IPS DF 6.9 (cell line): ENCODE results near the gene ESRRG.

ENCODE experiments used
- DNase-seq: peaks from one replicate; pipeline ENCODE4 v3.0.0-alpha.2; 2013; ENCODE audit warnings: low read depth, low spot score
- H3K27ac ChIP-seq: one replicate; pipeline ENCODE4 v1.5.1; 2013; ENCODE audit warnings: low read length, control low read depth
- H3K27me3 ChIP-seq: 2 replicates; pipeline ENCODE4 v1.6.1; 2013; ENCODE audit warnings: mild to moderate bottlenecking, low read length; ENCODE audit not compliant: control insufficient read depth, insufficient read depth
- H3K36me3 ChIP-seq: 2 replicates; pipeline ENCODE4 v1.6.1; 2013; ENCODE audit warnings: low read length; ENCODE audit not compliant: control insufficient read depth, insufficient read depth
- H3K4me1 ChIP-seq: 2 replicates; pipeline ENCODE4 v1.6.1; 2013; ENCODE audit warnings: low read length; ENCODE audit not compliant: control insufficient read depth, insufficient read depth
- H3K4me3 ChIP-seq: 2 replicates; pipeline ENCODE4 v1.5.1; 2013; ENCODE audit warnings: mild to moderate bottlenecking, low read length
- H3K9me3 ChIP-seq: 2 replicates; pipeline ENCODE4 v1.6.1; 2013; ENCODE audit warnings: low read length, inconsistent platforms; ENCODE audit not compliant: control insufficient read depth, insufficient read depth
- WGBS: extraction: QIAGEN DNeasy Blood & Tissue Kit; methylation state at CpG from one replicate; pipeline ENCODE4 v1.1.7; 2013; ENCODE audit warnings: mixed read lengths, missing lambda C conversion rate; ENCODE audit not compliant: insufficient read length, insufficient coverage; 5-methylcytosine and 5-hydroxymethylcytosine counted together

The ESRRG gene

GRCh38 chr1:216723274-216723780 is at the start of gene ESRRG:
ESRRG (minus strand) TSS chr1:216723429; CDS start chr1:216723299, 130 bp downstream.
- Histone ChIP-seq H3K4me3 (peak within 1 kb of the TSS; percentile 51; the same call in 1 of the 2 replicates), H3K36me3 (no peaks in the 10 kb centered on the region), H3K27ac (no peak within 1 kb of the TSS), H3K27me3 (no peaks in the 10 kb centered on the region), H3K9me3 (no peaks in the 10 kb centered on the region), H3K4me1 (no peaks in the 10 kb centered on the region)
- peak; percentile 37 for DNase-seq
- no CpG with 5 or more reads among the region's 17 CpGs for WGBS

DNA sequence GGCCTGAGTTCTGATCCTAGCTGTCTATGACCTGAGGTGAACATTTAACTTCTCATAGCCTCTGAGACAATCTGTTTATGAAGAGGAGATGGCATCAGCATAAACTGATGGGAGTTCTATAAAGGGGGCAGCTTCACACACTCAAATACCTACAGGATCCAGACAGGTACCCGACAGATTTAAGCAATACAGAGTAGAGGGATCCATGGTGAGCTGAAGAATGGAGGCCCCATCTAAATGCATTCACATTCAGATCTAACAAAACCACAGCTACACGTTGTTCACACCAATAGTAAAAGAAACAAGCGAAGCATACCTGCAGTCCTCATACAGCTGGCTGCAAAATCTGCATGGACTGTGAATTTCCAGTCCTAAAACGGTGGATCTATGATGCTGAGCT is 48.7 kb upstream of the ESRRG start:
- peaks cover 3% of the 10 kb centered on the region; the same call in 1 of the 2 replicates for H3K4me1 ChIP-seq
- H3K27ac ChIP-seq, result no peak overlapping the region
- H3K27me3 ChIP-seq, result no peaks in the 10 kb centered on the region
- WGBS, result no CpG with 5 or more reads among the region's 4 CpGs
- H3K4me3 ChIP-seq, result no peak overlapping the region
- DNase-seq, result no peak
- H3K36me3 ChIP-seq, result no peaks in the 10 kb centered on the region
- H3K9me3 ChIP-seq, result no peaks in the 10 kb centered on the region

- no CpG with 5 or more reads among the region's 3 CpGs for WGBS
- no peaks in the 10 kb centered on the region for H3K4me1 ChIP-seq
Measured at GRCh38 chr1:216766633-216767327, 43.6 kb upstream of the ESRRG start.

GRCh38 chr1:216765346-216766300 is 42.4 kb upstream of the ESRRG start:
- Histone ChIP-seq H3K36me3 (no peaks in the 10 kb centered on the region), H3K4me3 (no peak overlapping the region), H3K27ac (no peak overlapping the region), H3K9me3 (no peaks in the 10 kb centered on the region), H3K27me3 (no peaks in the 10 kb centered on the region), H3K4me1 (no peaks in the 10 kb centered on the region)
- WGBS, result no CpG with 5 or more reads among the region's 10 CpGs
- DNase-seq, result no peak

More at GRCh38 chr1:216766633-216767327, 43.6 kb upstream of the ESRRG start:
- H3K27me3 ChIP-seq, result no peaks in the 10 kb centered on the region
- no peak overlapping the region for H3K27ac ChIP-seq
- no peaks in the 10 kb centered on the region for H3K36me3 ChIP-seq
- H3K9me3 ChIP-seq, result no peaks in the 10 kb centered on the region
- DNase-seq, result no peak
- no peak overlapping the region for H3K4me3 ChIP-seq

DNA sequence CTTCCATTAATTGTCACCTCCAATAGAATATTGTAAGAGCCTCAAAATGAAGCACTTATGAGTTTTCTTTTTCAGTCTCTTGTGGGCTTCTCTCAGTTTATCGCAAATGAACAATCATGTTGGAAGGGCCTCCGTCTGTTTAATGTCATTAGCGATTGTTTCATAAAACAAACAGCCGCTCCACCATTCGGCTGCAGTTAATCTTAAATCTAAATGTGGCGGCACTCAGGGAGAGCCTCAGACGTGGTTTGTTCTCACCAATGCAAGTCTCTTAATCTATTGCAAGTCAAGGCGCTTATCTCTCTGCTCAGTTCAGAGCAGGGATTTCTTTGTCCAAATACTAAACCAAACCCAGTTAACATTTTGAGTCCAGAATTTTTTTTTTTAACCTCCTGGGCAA is 34.9 kb upstream of the ESRRG start:
- Histone ChIP-seq H3K4me1 (no peaks in the 10 kb centered on the region), H3K9me3 (no peaks in the 10 kb centered on the region), H3K4me3 (no peak overlapping the region), H3K36me3 (no peaks in the 10 kb centered on the region), H3K27me3 (peaks cover 2% of the 10 kb centered on the region; the same call in 1 of the 2 replicates), H3K27ac (no peak overlapping the region)
- no peak for DNase-seq
- no CpG with 5 or more reads among the region's 8 CpGs for WGBS

GRCh38 chr1:216757110-216757509 is 33.9 kb upstream of the ESRRG start:
- no peak overlapping the region for H3K27ac ChIP-seq
- no peak overlapping the region for H3K4me3 ChIP-seq
- no peak for DNase-seq
- no peaks in the 10 kb centered on the region for H3K9me3 ChIP-seq
- peaks cover 2% of the 10 kb centered on the region; the same call in 1 of the 2 replicates for H3K27me3 ChIP-seq
- no peaks in the 10 kb centered on the region for H3K4me1 ChIP-seq
- WGBS, result no CpG with 5 or more reads among the region's 1 CpG
- no peaks in the 10 kb centered on the region for H3K36me3 ChIP-seq

DNA sequence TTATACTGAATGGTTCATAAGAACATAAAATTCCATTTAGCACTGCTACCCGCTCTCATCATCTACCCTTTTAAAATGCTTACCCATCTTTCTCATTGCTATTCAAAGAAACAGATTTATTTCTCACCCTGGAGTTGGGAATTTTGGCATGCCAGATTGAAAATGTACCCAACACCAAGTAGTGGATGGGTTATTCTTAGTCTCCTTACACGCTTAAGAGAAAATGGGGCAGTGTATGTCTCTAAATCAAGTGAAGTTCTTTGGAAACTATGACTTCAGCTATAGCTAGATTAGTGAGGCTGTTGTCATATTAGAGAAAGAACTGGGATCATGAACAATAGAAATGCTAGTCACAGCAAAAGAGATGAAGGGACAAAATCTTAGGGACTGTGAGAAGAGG is 27.7 kb upstream of the ESRRG start:
- Histone ChIP-seq H3K9me3 (no peaks in the 10 kb centered on the region), H3K4me3 (no peak overlapping the region), H3K27me3 (peaks cover 2% of the 10 kb centered on the region; the same call in 1 of the 2 replicates), H3K4me1 (no peaks in the 10 kb centered on the region), H3K36me3 (no peaks in the 10 kb centered on the region), H3K27ac (no peak overlapping the region)
- DNase-seq, result no peak
- WGBS, result no CpG with 5 or more reads among the region's 2 CpGs

DNA sequence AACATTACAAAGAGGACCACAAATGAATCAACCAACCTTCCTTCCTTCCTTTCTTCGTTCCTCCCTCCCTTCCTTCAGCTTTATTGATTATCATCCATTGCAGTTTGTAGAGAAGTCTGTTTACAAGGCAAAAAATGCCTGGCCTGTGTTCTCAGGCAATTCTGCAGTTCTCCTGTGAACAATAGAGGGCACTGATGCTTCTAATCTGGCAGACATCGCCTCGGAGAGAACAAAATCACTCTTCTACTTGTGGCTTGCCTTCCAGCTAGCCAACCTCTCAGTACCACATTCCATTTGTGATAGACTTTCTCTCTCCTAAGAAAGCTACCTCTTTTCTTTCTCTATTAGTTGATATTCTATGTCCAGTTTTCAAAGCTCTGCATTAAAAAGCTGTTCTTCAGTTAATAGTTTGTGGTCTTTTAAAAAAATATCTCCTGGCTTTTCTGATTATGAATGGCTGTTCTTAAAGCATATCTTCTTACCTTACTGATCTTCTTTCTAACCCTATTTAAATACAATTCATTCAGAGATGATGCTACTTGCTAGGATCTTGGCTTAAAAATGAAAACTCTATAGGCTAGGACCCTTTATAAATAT is 26.9 kb upstream of the ESRRG start:
- Histone ChIP-seq H3K4me1 (no peaks in the 10 kb centered on the region), H3K27me3 (peaks cover 2% of the 10 kb centered on the region; the same call in 1 of the 2 replicates), H3K36me3 (no peaks in the 10 kb centered on the region), H3K27ac (no peak overlapping the region), H3K9me3 (no peaks in the 10 kb centered on the region), H3K4me3 (no peak overlapping the region)
- no CpG with 5 or more reads among the region's 3 CpGs for WGBS
- peak; percentile 50 for DNase-seq

GRCh38 chr1:216749232-216749631 is 26.0 kb upstream of the ESRRG start:
- H3K36me3 ChIP-seq, result no peaks in the 10 kb centered on the region
- no peaks in the 10 kb centered on the region for H3K4me1 ChIP-seq
- peaks cover 2% of the 10 kb centered on the region; the same call in 1 of the 2 replicates for H3K27me3 ChIP-seq
- WGBS, result no CpG with 5 or more reads among the region's 9 CpGs
- H3K9me3 ChIP-seq, result no peaks in the 10 kb centered on the region
- no peak overlapping the region for H3K4me3 ChIP-seq
- no peak overlapping the region for H3K27ac ChIP-seq
- DNase-seq, result no peak

DNA sequence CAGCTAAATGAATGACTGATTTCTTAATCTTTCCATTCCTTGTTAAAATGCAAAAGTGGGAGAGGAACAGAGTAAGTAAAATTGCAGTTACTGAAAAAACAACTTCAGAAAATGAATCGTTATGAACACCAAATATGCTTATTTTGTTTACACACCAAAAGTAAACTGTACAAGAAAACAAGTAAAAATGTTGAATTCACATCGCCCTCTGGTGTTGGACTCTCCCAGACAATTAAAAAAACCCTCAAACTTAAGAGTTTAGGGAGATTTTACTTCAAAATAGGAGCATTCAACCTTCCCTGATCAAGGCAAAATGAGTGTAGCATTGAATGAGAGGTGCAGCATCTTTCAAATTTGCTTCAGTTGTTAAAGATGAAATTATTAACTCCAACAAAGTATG is 19.4 kb upstream of the ESRRG start:
- H3K4me3 ChIP-seq, result no peak overlapping the region
- no peak overlapping the region for H3K27ac ChIP-seq
- H3K9me3 ChIP-seq, result no peaks in the 10 kb centered on the region
- H3K27me3 ChIP-seq, result no peaks in the 10 kb centered on the region
- no peaks in the 10 kb centered on the region for H3K36me3 ChIP-seq
- H3K4me1 ChIP-seq, result peaks cover 1% of the 10 kb centered on the region; the same call in 1 of the 2 replicates
- WGBS, result no CpG with 5 or more reads among the region's 2 CpGs
- no peak for DNase-seq
